Hepatocyte (in vitro differentiated cells): ENCODE results near the gene BAZ2B. TPM values are rescaled to one million over a fixed set of nuclear protein-coding genes. Genes with fewer than 3 reads are reported as not detected.
"Not testable (repeated sequence)": the region's sequence is repeated elsewhere in the genome, so short reads cannot be mapped to it uniquely, and the experiment has no call there.

Experiments
- DNase-seq: peaks from one replicate; pipeline ENCODE4 v3.0.0-alpha.2; 2016; ENCODE audit warnings: low spot score
- H2AFZ ChIP-seq: fragments of 200-600 bp; sonication (generic); 2 replicates; pipeline ENCODE4 v1.6.0; 2016; ENCODE audit warnings: antibody characterized with exemption, mild to moderate bottlenecking
- H3K27ac ChIP-seq: fragments of 200-600 bp; sonication (generic); 2 replicates; pipeline ENCODE4 v1.5.1; 2016; ENCODE audit warnings: mild to moderate bottlenecking
- H3K27me3 ChIP-seq: fragments of 200-600 bp; sonication (generic); 2 replicates; pipeline ENCODE4 v1.6.1; 2016
- H3K36me3 ChIP-seq: fragments of 200-600 bp; sonication (generic); replicated peaks from 2 replicates; pipeline ENCODE4 v1.5.1; 2016; ENCODE audit warnings: low read depth; ENCODE audit not compliant: insufficient read depth
- H3K4me1 ChIP-seq: fragments of 200-600 bp; sonication (generic); 2 replicates; pipeline ENCODE4 v1.5.1; 2016; ENCODE audit warnings: mild to moderate bottlenecking, moderate library complexity; ENCODE audit not compliant: insufficient read depth
- H3K4me2 ChIP-seq: fragments of 200-600 bp; sonication (generic); 2 replicates; pipeline ENCODE4 v1.6.0; 2016
- H3K4me3 ChIP-seq: fragments of 200-600 bp; sonication (generic); 2 replicates; pipeline ENCODE4 v1.5.1; 2016; ENCODE audit warnings: mild to moderate bottlenecking
- H3K79me2 ChIP-seq: fragments of 200-600 bp; sonication (generic); 2 replicates; pipeline ENCODE4 v1.6.0; 2017; ENCODE audit warnings: mild to moderate bottlenecking
- H3K9me2 ChIP-seq: fragments of 200-600 bp; sonication (generic); replicated peaks from 2 replicates; pipeline ENCODE4 v1.6.0; 2017; ENCODE audit warnings: mild to moderate bottlenecking; ENCODE audit not compliant: insufficient read depth
- H3K9me3 ChIP-seq: fragments of 200-600 bp; sonication (generic); 2 replicates; pipeline ENCODE4 v1.5.1; 2016; ENCODE audit warnings: low read depth, mild to moderate bottlenecking
- H4K20me1 ChIP-seq: fragments of 200-600 bp; sonication (generic); 2 replicates; pipeline ENCODE4 v1.6.0; 2016; ENCODE audit warnings: mild to moderate bottlenecking; ENCODE audit not compliant: insufficient read depth, poor library complexity, severe bottlenecking
- CTCF ChIP-seq: fragments of 200-600 bp; sonication (generic); IDR thresholded peaks from 2 replicates; pipeline ENCODE4 v1.5.1; 2016; ENCODE audit warnings: antibody characterized with exemption, mild to moderate bottlenecking; ENCODE audit not compliant: poor library complexity
- EZH2 ChIP-seq: fragments of 200-600 bp; sonication (generic); IDR thresholded peaks from 2 replicates; pipeline ENCODE4 v1.6.1; 2016; ENCODE audit warnings: antibody characterized with exemption, mild to moderate bottlenecking, borderline replicate concordance
- EZH2phosphoT487 ChIP-seq: fragments of 200-600 bp; sonication (generic); IDR thresholded peaks from one replicate; pipeline ENCODE4 v1.6.1; 2018; ENCODE audit warnings: antibody characterized with exemption, mild to moderate bottlenecking, low read depth, moderate library complexity; ENCODE audit not compliant: unreplicated experiment, severe bottlenecking
- WGBS: methylation state at CpG from one replicate; pipeline ENCODE4 v1.1.6; 2016; ENCODE audit warnings: low lambda C conversion rate; ENCODE audit errors: missing lambda C conversion rate; 5-methylcytosine and 5-hydroxymethylcytosine counted together
- polyA plus RNA-seq: library from polyadenylated mRNA; unstranded; fragments of >200 nt; fragmentation: Nextera tagmentation; extraction: Ambion mirVana; gene quantifications from 2 replicates; pipeline ENCODE4 v1.2.1, GENCODE V29; 2016
- total RNA-seq: library from RNA; depleted of rRNA; stranded (reverse); fragments of >200 nt; gene quantifications from 2 replicates; pipeline ENCODE4 v1.2.3, GENCODE V29; 2014

Gene BAZ2B
- total and polyA plus RNA-seq, 2 experiments from 2014 or later, result 40.7 to 83.3 TPM

GRCh38 chr2:159409116-159409800 is 207.1 kb downstream of the BAZ2B start:
- no peaks in the 10 kb centered on the region for H3K27me3 ChIP-seq
- no peaks in the 10 kb centered on the region for H3K36me3 ChIP-seq
- DNase-seq, result no peak
- H3K9me3 ChIP-seq, result no peaks in the 10 kb centered on the region
- no peak overlapping the region for H3K4me3 ChIP-seq
- no peaks in the 10 kb centered on the region for H3K9me2 ChIP-seq
- TF ChIP-seq EZH2phosphoT487, result no peak
- no peak for TF ChIP-seq EZH2
- TF ChIP-seq CTCF, result no peak
- WGBS, result 93% methylated on average over 3 of the region's 3 CpGs
- no peaks in the 10 kb centered on the region for H3K4me1 ChIP-seq
- no peak overlapping the region for H3K27ac ChIP-seq
- H4K20me1 ChIP-seq, result no peaks in the 10 kb centered on the region
- H3K4me2 ChIP-seq, result no peak overlapping the region
- no peaks in the 10 kb centered on the region for H3K79me2 ChIP-seq
- H2AFZ ChIP-seq, result no peak overlapping the region

- no peak overlapping the region for H2AFZ ChIP-seq
- no peaks in the 10 kb centered on the region for H3K36me3 ChIP-seq
- no peak for DNase-seq
- 78% methylated on average over 2 of the region's 2 CpGs for WGBS
- H3K9me3 ChIP-seq, result no peaks in the 10 kb centered on the region
- no peaks in the 10 kb centered on the region for H3K9me2 ChIP-seq
- no peak overlapping the region for H3K4me2 ChIP-seq
- H3K27me3 ChIP-seq, result no peaks in the 10 kb centered on the region
- no peaks in the 10 kb centered on the region for H3K4me1 ChIP-seq
- TF ChIP-seq EZH2phosphoT487 (no peak), EZH2 (no peak)
- no peak overlapping the region for H3K27ac ChIP-seq
- H3K79me2 ChIP-seq, result no peaks in the 10 kb centered on the region
- no peaks in the 10 kb centered on the region for H4K20me1 ChIP-seq
- no peak overlapping the region for H3K4me3 ChIP-seq
Observed at GRCh38 chr2:159402790-159403189, 213.6 kb downstream of the BAZ2B start.

GRCh38 chr2:159402160-159402559 is 214.2 kb downstream of the BAZ2B start:
- H3K9me3 ChIP-seq, DNase-seq, H3K27me3 ChIP-seq, H3K36me3 ChIP-seq, H2AFZ ChIP-seq, H3K27ac ChIP-seq, H3K4me3 ChIP-seq, H3K79me2 ChIP-seq, H3K4me2 ChIP-seq, H4K20me1 ChIP-seq, H3K4me1 ChIP-seq, H3K9me2 ChIP-seq: not testable (repeated sequence)
- 97% methylated on average over 5 of the region's 5 CpGs for WGBS

- no peaks in the 10 kb centered on the region for H3K9me3 ChIP-seq
- peak overlapping the region; percentile 0 for H3K27ac ChIP-seq
- H3K79me2 ChIP-seq, result no peaks in the 10 kb centered on the region
- H3K36me3 ChIP-seq, result no peaks in the 10 kb centered on the region
- no peak overlapping the region for H3K4me3 ChIP-seq
- WGBS, result 51% methylated on average over 5 of the region's 5 CpGs
- no peaks in the 10 kb centered on the region for H3K9me2 ChIP-seq
- no peak for TF ChIP-seq EZH2phosphoT487
- no peak for TF ChIP-seq CTCF
- TF ChIP-seq EZH2, result no peak
- no peaks in the 10 kb centered on the region for H4K20me1 ChIP-seq
- H3K4me2 ChIP-seq, result peak overlapping the region; percentile 38
- no peaks in the 10 kb centered on the region for H3K4me1 ChIP-seq
- H3K27me3 ChIP-seq, result no peaks in the 10 kb centered on the region
- no peak overlapping the region for H2AFZ ChIP-seq
- DNase-seq, result no peak
Observed at GRCh38 chr2:159399716-159400415, 216.5 kb downstream of the BAZ2B start.
